H1 (cell line): ENCODE measurements around the gene IFIT1. TPM values are rescaled to one million over a fixed set of nuclear protein-coding genes. Genes with fewer than 3 reads are reported as not detected.

ENCODE experiments used
- CHD7 ChIP-seq: fragments of 300-600 bp; sonication (generic); IDR thresholded peaks from 2 replicates; pipeline ENCODE4 v1.7.1; 2012; ENCODE audit warnings: low read length, moderate library complexity, mild to moderate bottlenecking, inconsistent platforms; ENCODE audit not compliant: insufficient replicate concordance
- polyA plus RNA-seq, 7 experiments: library from polyadenylated mRNA; depleted of rRNA in 3 of 7; stranded (reverse) in 5 of 7; unstranded in 2 of 7; fragments of >200 nt in 5 of 7; fragments of 200-250 nt in 2 of 7; gene quantifications; 1 replicate in 5 of 7; 2 replicates in 1 of 7; 4 replicates in 1 of 7; pipeline versions ENCODE4 v1.2.1 to v1.2.3, GENCODE V29; 2011 to 2013; ENCODE audit warnings: missing spikeins in 2 of 7, mixed read lengths in 2 of 7
- total RNA-seq: library from RNA; stranded (reverse); fragmentation: NEBNext Ultra II Directional; extraction: Animal tissue kit (Norgen Biotek cat#: 25700); gene quantifications from 2 replicates; pipeline ENCODE4 v1.2.1, GENCODE V29; 2021

The IFIT1 gene
- total and polyA plus RNA-seq, 2 of the 8 experiments (the other 6 are each of a cell fraction or from before 2014, with no cell fraction given): 0.94 to 1.5 TPM

- no peak for TF ChIP-seq CHD7
These were observed 49.9 kb downstream of the IFIT1 start (continued) for GRCh38 chr10:89442289-89442688.
